Esophagus squamous epithelium (tissue), 5 donors: ENCODE results near the gene SAA2. TPM values are rescaled to one million over a fixed set of nuclear protein-coding genes. Genes with fewer than 3 reads are reported as not detected.

ENCODE experiments used
- DNase-seq: peaks from one replicate; lab custom pipeline; 2025; lab: John Stamatoyannopoulos, UW
- H3K27ac ChIP-seq, 4 donors: fragments of 200-600 bp; sonication (generic); one replicate each; pipeline ENCODE4 v1.5.1; 2016 to 2019; ENCODE audit warnings: mild to moderate bottlenecking in 1 of 4
- H3K27me3 ChIP-seq, 4 donors: fragments of 200-600 bp; sonication (generic); 1 replicate in 3 of 4; 2 replicates in 1 of 4; pipeline versions ENCODE4 v1.5.1 to v1.6.0; 2017 to 2021; ENCODE audit warnings: antibody characterized with exemption in 1 of 4
- H3K36me3 ChIP-seq, 3 donors: fragments of 200-600 bp; sonication (generic); one replicate each; pipeline ENCODE4 v1.5.1; 2016 to 2019
- H3K4me1 ChIP-seq, 3 donors: fragments of 200-600 bp; sonication (generic); one replicate each; pipeline ENCODE4 v1.5.1; 2017 to 2019
- H3K4me3 ChIP-seq, 4 donors: fragments of 200-600 bp; sonication (generic); 1 replicate in 3 of 4; 2 replicates in 1 of 4; pipeline ENCODE4 v1.5.1; 2016 to 2019; ENCODE audit warnings: mild to moderate bottlenecking in 2 of 4, moderate library complexity in 1 of 4
- H3K9me3 ChIP-seq, 3 donors: fragments of 200-600 bp; sonication (generic); one replicate each; pipeline ENCODE4 v1.5.1; 2016 to 2019
- CTCF ChIP-seq, 6 experiments: fragments of 450-650 bp in 4 of 6; fragments of 200-600 bp in 2 of 6; sonication (generic) in 2 of 6; IDR thresholded peaks; one replicate each; pipeline ENCODE4 v1.5.1; 2016 to 2019; ENCODE audit warnings: antibody characterized with exemption in 6 of 6, mild to moderate bottlenecking in 4 of 6, moderate library complexity in 4 of 6
- POLR2A ChIP-seq, 4 donors: fragments of 450-650 bp; IDR thresholded peaks; one replicate each; pipeline ENCODE4 v1.6.1; 2017; ENCODE audit warnings: antibody characterized with exemption in 4 of 4, mild to moderate bottlenecking in 4 of 4, moderate library complexity in 3 of 4
- WGBS, 2 donors: methylation state at CpG; one replicate each; pipeline ENCODE4 v1.1.5; 2018; 5-methylcytosine and 5-hydroxymethylcytosine counted together
- intact Hi-C: fragments of 100-400 bp; cut with DNase I; formaldehyde crosslinking; loops from one replicate; pipeline ENCODE4 v1.15.0; 2022
- total RNA-seq, 4 donors: library from RNA; depleted of rRNA; stranded (reverse); fragments of >200 nt; gene quantifications; one replicate each; pipeline ENCODE4 v1.1.0, GENCODE V29; 2016
- donor health status: DM: yes; HTN: yes; CAD: no.

SAA2 gene
- total RNA-seq, 4 donors from 2014 or later = 5.4 to 79.8 (median 12.9) TPM; not detected in 1

- 51 to 61% methylated on average over 8 of the region's 8 CpGs for WGBS, 2 donors
- no peaks in the 10 kb centered on the region for H3K36me3 ChIP-seq
- no peaks in the 10 kb centered on the region for H3K9me3 ChIP-seq
- intact Hi-C loops = no loop called here
- no peaks in the 10 kb centered on the region for H3K4me1 ChIP-seq
- no peak overlapping the region for H3K4me3 ChIP-seq
- H3K27me3 ChIP-seq = peaks cover 0 to 17% (median 0%) of the 10 kb centered on the region in 4 donors
- H3K27ac ChIP-seq = no peak overlapping the region
- no peak for DNase-seq
- TF ChIP-seq CTCF (IDR thresholded peaks at IDR 0.05) = no peak
- no peak for TF ChIP-seq POLR2A (IDR thresholded peaks at IDR 0.05)
Observed at GRCh38 chr11:18235394-18236334, 12.8 kb downstream of the SAA2 start.

DNA sequence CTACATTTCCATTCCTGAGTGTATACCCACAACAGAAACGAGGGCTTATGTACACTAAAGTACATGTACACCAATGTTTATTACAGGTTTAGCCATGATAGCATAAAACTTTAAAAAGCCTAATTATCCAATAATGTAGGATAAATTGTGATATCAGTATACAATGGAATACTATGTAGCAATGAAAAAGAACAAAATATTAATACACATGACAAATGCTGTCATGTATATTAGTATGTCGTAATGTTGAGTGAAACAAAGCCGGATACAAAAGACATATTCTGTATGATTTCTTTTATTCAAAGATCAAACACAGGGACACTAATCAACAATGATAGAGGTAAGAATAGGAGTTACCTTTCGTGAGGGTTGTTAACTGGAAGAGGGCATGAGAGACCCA is 14.6 kb downstream of the SAA2 start:
- intact Hi-C loops = no loop called here
- no peak overlapping the region for H3K27ac ChIP-seq

GRCh38 chr11:18230859-18231258 is 17.6 kb downstream of the SAA2 start:
- Histone ChIP-seq H3K36me3 (no peaks in the 10 kb centered on the region), H3K27ac (no peak overlapping the region), H3K9me3 (no peaks in the 10 kb centered on the region), H3K4me3 (no peak overlapping the region), H3K4me1 (no peaks in the 10 kb centered on the region), H3K27me3 (no peaks in the 10 kb centered on the region)
- 61 to 81% methylated on average over 2 of the region's 2 CpGs for WGBS, 2 donors
- intact Hi-C loops = no loop called here
- TF ChIP-seq POLR2A (IDR thresholded peaks at IDR 0.05) = no peak
- no peak for TF ChIP-seq CTCF (IDR thresholded peaks at IDR 0.05)
- DNase-seq = no peak

More for the DNA sequence above, 14.6 kb downstream of the SAA2 start:
- Histone ChIP-seq H3K36me3 (no peaks in the 10 kb centered on the region), H3K27me3 (peaks cover 0 to 8% (median 0%) of the 10 kb centered on the region in 4 donors), H3K4me3 (no peak overlapping the region), H3K4me1 (no peaks in the 10 kb centered on the region), H3K9me3 (no peaks in the 10 kb centered on the region)
- 89 to 91% methylated on average over 4 of the region's 4 CpGs for WGBS, 2 donors
- TF ChIP-seq CTCF (IDR thresholded peaks at IDR 0.05) (no peak), POLR2A (IDR thresholded peaks at IDR 0.05) (no peak)
- DNase-seq = no peak

- Histone ChIP-seq H3K9me3 (no peaks in the 10 kb centered on the region), H3K4me3 (no peak overlapping the region), H3K36me3 (no peaks in the 10 kb centered on the region), H3K4me1 (no peaks in the 10 kb centered on the region), H3K27me3 (no peaks in the 10 kb centered on the region), H3K27ac (no peak overlapping the region)
- 51% methylated on average over 3 of the region's 3 CpGs; no CpG with 5 or more reads in 1 of the 2 donors for WGBS, 2 donors
- TF ChIP-seq POLR2A (IDR thresholded peaks at IDR 0.05) = no peak
- TF ChIP-seq CTCF (IDR thresholded peaks at IDR 0.05) = no peak
- intact Hi-C loops = no loop called here
- DNase-seq = no peak
Observed at GRCh38 chr11:18229501-18229900, 19.0 kb downstream of the SAA2 start.

DNA sequence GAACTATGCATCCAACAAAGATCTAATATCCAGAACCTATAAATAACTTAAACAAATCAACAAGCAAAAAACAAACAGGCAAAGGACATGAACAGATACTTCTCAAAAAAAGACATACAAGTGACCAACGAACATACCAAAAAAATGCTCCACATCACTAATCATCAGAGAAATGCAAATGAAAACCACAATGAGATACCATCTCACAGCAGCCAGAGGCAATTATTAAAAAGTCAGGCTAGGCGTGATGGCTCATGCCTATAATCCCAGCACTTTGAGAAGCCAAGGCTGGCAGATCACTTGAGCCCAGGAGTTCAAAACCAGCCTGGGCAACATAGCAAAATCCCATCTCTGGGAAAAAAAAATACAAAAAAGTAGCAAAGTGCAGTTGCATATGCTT is 22.6 kb downstream of the SAA2 start:
- Histone ChIP-seq H3K27ac (no peak overlapping the region), H3K4me3 (no peak overlapping the region), H3K27me3 (no peaks in the 10 kb centered on the region), H3K9me3 (no peaks in the 10 kb centered on the region), H3K36me3 (no peaks in the 10 kb centered on the region), H3K4me1 (no peaks in the 10 kb centered on the region)
- 30 to 31% methylated on average over 2 of the region's 2 CpGs for WGBS, 2 donors
- no peak for DNase-seq
- intact Hi-C loops = no loop called here
- TF ChIP-seq POLR2A (IDR thresholded peaks at IDR 0.05) (no peak), CTCF (IDR thresholded peaks at IDR 0.05) (no peak)
